ENCODE results near the gene BMP5. TPM values are rescaled to one million over a fixed set of nuclear protein-coding genes. Genes with fewer than 3 reads are reported as not detected.

The BMP5 gene
- total and polyA plus RNA-seq, 10 of the 15 experiments (the other 5 are each of a cell fraction or from before 2014, with no cell fraction given): not detected

- TF ChIP-seq, protein P1, sequence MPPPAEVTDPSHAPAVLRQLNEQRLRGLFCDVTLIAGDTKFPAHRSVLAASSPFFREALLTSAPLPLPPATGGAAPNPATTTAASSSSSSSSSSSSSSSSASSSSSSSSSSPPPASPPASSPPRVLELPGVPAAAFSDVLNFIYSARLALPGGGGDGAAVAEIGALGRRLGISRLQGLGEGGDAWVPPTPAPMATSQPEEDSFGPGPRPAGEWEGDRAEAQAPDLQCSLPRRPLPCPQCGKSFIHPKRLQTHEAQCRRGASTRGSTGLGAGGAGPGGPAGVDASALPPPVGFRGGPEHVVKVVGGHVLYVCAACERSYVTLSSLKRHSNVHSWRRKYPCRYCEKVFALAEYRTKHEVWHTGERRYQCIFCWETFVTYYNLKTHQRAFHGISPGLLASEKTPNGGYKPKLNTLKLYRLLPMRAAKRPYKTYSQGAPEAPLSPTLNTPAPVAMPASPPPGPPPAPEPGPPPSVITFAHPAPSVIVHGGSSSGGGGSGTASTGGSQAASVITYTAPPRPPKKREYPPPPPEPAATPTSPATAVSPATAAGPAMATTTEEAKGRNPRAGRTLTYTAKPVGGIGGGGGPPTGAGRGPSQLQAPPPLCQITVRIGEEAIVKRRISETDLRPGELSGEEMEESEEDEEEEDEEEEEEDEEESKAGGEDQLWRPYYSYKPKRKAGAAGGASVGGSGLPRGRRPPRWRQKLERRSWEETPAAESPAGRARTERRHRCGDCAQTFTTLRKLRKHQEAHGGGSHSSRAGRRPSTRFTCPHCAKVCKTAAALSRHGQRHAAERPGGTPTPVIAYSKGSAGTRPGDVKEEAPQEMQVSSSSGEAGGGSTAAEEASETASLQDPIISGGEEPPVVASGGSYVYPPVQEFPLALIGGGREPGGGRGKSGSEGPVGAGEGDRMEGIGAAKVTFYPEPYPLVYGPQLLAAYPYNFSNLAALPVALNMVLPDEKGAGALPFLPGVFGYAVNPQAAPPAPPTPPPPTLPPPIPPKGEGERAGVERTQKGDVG (CRISPR knock-in tag; IDR thresholded peaks at IDR 0.05): no peak
- TF ChIP-seq, protein P2, sequence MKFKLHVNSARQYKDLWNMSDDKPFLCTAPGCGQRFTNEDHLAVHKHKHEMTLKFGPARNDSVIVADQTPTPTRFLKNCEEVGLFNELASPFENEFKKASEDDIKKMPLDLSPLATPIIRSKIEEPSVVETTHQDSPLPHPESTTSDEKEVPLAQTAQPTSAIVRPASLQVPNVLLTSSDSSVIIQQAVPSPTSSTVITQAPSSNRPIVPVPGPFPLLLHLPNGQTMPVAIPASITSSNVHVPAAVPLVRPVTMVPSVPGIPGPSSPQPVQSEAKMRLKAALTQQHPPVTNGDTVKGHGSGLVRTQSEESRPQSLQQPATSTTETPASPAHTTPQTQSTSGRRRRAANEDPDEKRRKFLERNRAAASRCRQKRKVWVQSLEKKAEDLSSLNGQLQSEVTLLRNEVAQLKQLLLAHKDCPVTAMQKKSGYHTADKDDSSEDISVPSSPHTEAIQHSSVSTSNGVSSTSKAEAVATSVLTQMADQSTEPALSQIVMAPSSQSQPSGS (IDR thresholded peaks at IDR 0.05; ENCODE audit: low read length): no peak
- TF ChIP-seq SMAD5 (IDR thresholded peaks at IDR 0.05; ENCODE audit: low read depth): no peak
- TF ChIP-seq RFX5 (IDR thresholded peaks at IDR 0.05; ENCODE audit: low read depth, low read length): no peak
- no peak for TF ChIP-seq STAT1 (conservative IDR thresholded peaks at IDR 0.05)
- no peak for TF ChIP-seq TAF1 (IDR thresholded peaks at IDR 0.05; ENCODE audit: borderline replicate concordance, low read depth, low read length)
- TF ChIP-seq NRF1 (conservative IDR thresholded peaks at IDR 0.05; ENCODE audit: low read depth, low read length): no peak
Observed at GRCh38 chr6:55785273-55785672, 90.1 kb downstream of the BMP5 start (continued).

- POLR2A ChIA-PET: no interaction called here
- SMC1A ChIA-PET (ENCODE audit: uncharacterized antibody, unreplicated experiment): no interaction called here
- no peaks in the 10 kb centered on the region for H3K79me2 ChIP-seq (ENCODE audit: control insufficient read depth, insufficient read depth, low read length)
- no peaks in the 10 kb centered on the region for H3K36me3 ChIP-seq (ENCODE audit: control insufficient read depth in 2 of 2, insufficient read depth in 2 of 2, low read length in 1 of 2)
- CTCF ChIA-PET: no interaction called here
- H3K4me2 ChIP-seq (ENCODE audit: control insufficient read depth, insufficient read depth): no peak overlapping the region
- no TSS peak for BruUV-seq (replicated peaks)
- no peak overlapping the region for H3K4me3 ChIP-seq
- TF ChIP-seq BHLHE40 (IDR thresholded peaks at IDR 0.05; ENCODE audit: borderline replicate concordance in 1 of 2, low read depth in 2 of 2, low read length in 1 of 2): no peak
- no peak overlapping the region for H3K27ac ChIP-seq (ENCODE audit: control insufficient read depth, insufficient read depth)
- no peak for DNase-seq (ENCODE audit: low read depth, low spot score)
- no peak for ATAC-seq
- 0% methylated on average over 2 of the region's 2 CpGs for WGBS (ENCODE audit: insufficient coverage, insufficient replicate concordance, low lambda C conversion rate, missing lambda C conversion rate)
- intact Hi-C loops (cut with micrococcal nuclease; ENCODE audit: unreplicated experiment) (no loop called here), in situ Hi-C loops (cut with MboI) (no loop called here)
- no peaks in the 10 kb centered on the region for H3K4me1 ChIP-seq (ENCODE audit: control insufficient read depth, insufficient read depth, low read length)
- no peak overlapping the region for H3K9ac ChIP-seq (ENCODE audit: control insufficient read depth, insufficient read depth, low read length)
- H3K9me3 ChIP-seq (replicated peaks; ENCODE audit: control insufficient read depth, insufficient read depth, low read length): no peaks in the 10 kb centered on the region
- FAIRE-seq: no peak
- H4K20me1 ChIP-seq (ENCODE audit: control insufficient read depth, insufficient read depth): no peaks in the 10 kb centered on the region
- RAD21 ChIA-PET (ENCODE audit: unreplicated experiment): no interaction called here
- H3K27me3 ChIP-seq (replicated peaks in 1 of 2; ENCODE audit: control insufficient read depth in 2 of 2, insufficient read depth in 2 of 2, low read length in 1 of 2): 0 out of 4 replicates have a peak, but pooled peaks cover 0 to 3% of the 10 kb centered on the region in 2 experiments
- no peak overlapping the region for H2AFZ ChIP-seq (ENCODE audit: control insufficient read depth, low read depth, low read length)
Observed at GRCh38 chr6:55782275-55782674, 93.1 kb downstream of the BMP5 start.

All from GM12878 (cell line).